Measurements from ENCODE around the gene ENTPD2. TPM values are rescaled to one million over a fixed set of nuclear protein-coding genes. Genes with fewer than 3 reads are reported as not detected.

The ENTPD2 gene
- total and polyA plus RNA-seq, 2 donors (not counting 3 experiments of a cell fraction or from before 2014, with no cell fraction given) = not detected

DNA sequence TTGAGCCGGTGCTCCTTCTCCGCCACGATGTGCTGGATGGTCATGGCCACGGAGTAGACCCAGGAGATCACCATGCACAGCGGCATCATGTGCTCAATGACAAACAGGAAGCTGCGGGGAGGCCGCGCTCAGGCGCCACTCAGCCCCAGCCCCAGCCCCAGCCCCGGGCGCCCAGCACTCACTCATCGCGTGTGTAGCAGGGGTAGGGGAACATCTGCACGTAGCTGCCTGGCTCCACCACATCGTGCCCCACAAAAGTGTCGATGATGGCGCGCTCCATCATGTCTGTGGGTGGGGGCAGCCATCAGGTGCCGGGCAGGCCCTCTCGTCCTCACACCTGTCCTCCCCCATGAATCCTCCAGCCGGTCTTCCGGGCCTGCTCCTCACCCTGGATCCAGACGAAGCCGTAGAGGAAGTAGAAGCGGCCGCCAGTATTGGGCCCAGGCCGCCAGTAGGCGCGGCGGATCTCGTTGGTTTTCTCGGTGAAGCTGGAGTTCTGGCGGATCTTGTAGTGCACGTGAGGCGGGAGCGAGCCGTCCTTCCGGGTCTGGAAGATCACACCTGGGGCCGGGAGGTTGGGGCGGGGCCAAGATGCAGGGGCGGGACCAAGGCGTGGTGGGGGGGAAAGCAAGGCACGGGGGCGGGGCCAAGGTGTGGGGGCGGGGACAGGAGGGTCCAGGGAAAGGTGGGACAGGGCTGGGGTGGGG, 35.9 kb downstream of the ENTPD2 start:
- Histone ChIP-seq H4K20me1 (replicated peaks; ENCODE audit: control insufficient read depth, extremely low read depth, insufficient read depth, low read length) (no peaks in the 10 kb centered on the region), H3K9me3 (replicated peaks; ENCODE audit: control insufficient read depth, insufficient read depth, low read length) (no peaks in the 10 kb centered on the region), H3K4me2 (ENCODE audit: insufficient read depth, low read length) (no peak overlapping the region), H2AFZ (ENCODE audit: low read depth, low read length) (no peak overlapping the region), H3K27me3 (ENCODE audit: control insufficient read depth in 2 of 2, insufficient read depth in 2 of 2, low read length in 2 of 2) (no peaks in the 10 kb centered on the region), H3K79me2 (ENCODE audit: control insufficient read depth, insufficient read depth, low read length) (no peaks in the 10 kb centered on the region), H3K4me3 (replicated peaks in 1 of 3; ENCODE audit: insufficient read depth in 1 of 3, low read depth in 1 of 3, low read length in 3 of 3) (no peak overlapping the region), H3K9ac (replicated peaks; ENCODE audit: extremely low read depth, insufficient read depth, low read length) (no peak overlapping the region), H3K27ac (ENCODE audit: insufficient read depth, low read depth, low read length) (no peak overlapping the region), H3K4me1 (ENCODE audit: control insufficient read depth, extremely low read depth, insufficient read depth, low read length) (no peaks in the 10 kb centered on the region), H3K36me3 (ENCODE audit: control insufficient read depth in 2 of 2, extremely low read depth in 1 of 2, insufficient read depth in 2 of 2, low read length in 2 of 2) (no peaks in the 10 kb centered on the region), H3K9me1 (replicated peaks; ENCODE audit: control insufficient read depth, extremely low read depth, insufficient read depth, low read length) (no peaks in the 10 kb centered on the region)
- POLR2A ChIA-PET = no interaction called here
- CTCF ChIA-PET = interaction anchor here (1.2 to 1.6 kb wide), 2 partner anchors 11 to 70 kb away, joined by 3 to 5 read pairs; no protein-coding TSS in a partner anchor
- TSS peak; percentile 9 for BruUV-seq (replicated peaks)
- no peak for TF ChIP-seq FOS (IDR thresholded peaks at IDR 0.05; ENCODE audit: borderline replicate concordance, insufficient read depth, low read length)
- no peak for TF ChIP-seq POLR2A (IDR thresholded peaks at IDR 0.05; ENCODE audit: low read depth, low read length)
- no peak for TF ChIP-seq MAX (IDR thresholded peaks at IDR 0.05; ENCODE audit: insufficient read depth, insufficient read length)
- TF ChIP-seq, protein P1, sequence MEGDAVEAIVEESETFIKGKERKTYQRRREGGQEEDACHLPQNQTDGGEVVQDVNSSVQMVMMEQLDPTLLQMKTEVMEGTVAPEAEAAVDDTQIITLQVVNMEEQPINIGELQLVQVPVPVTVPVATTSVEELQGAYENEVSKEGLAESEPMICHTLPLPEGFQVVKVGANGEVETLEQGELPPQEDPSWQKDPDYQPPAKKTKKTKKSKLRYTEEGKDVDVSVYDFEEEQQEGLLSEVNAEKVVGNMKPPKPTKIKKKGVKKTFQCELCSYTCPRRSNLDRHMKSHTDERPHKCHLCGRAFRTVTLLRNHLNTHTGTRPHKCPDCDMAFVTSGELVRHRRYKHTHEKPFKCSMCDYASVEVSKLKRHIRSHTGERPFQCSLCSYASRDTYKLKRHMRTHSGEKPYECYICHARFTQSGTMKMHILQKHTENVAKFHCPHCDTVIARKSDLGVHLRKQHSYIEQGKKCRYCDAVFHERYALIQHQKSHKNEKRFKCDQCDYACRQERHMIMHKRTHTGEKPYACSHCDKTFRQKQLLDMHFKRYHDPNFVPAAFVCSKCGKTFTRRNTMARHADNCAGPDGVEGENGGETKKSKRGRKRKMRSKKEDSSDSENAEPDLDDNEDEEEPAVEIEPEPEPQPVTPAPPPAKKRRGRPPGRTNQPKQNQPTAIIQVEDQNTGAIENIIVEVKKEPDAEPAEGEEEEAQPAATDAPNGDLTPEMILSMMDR (IDR thresholded peaks at IDR 0.05; ENCODE audit: extremely low read depth in 1 of 2, insufficient read depth in 1 of 2, low read depth in 1 of 2, low read length in 2 of 2) = no peak
- no peak for TF ChIP-seq EZH2 (IDR thresholded peaks at IDR 0.05; ENCODE audit: borderline replicate concordance, low read depth, low read length, severe bottlenecking)
- no peak for TF ChIP-seq MYC (IDR thresholded peaks at IDR 0.05; ENCODE audit: low read depth, low read length)
- TF ChIP-seq JUN (IDR thresholded peaks at IDR 0.05; ENCODE audit: borderline replicate concordance, insufficient read depth, insufficient read length, low read depth) = no peak
- FAIRE-seq (no peak), DNase-seq (ENCODE audit: low read depth, low spot score) (no peak)
- dilution Hi-C loops (cut with MboI; ENCODE audit: extremely low pct_ligation_motif_present, low sequenced_read_pairs) (no loop called here), intact Hi-C loops (cut with micrococcal nuclease) (no loop called here)
